Lower lobe of right lung (tissue), 2 donors: ENCODE data around the gene ARPC1B. TPM values are rescaled to one million over a fixed set of nuclear protein-coding genes. Genes with fewer than 3 reads are reported as not detected.

Experiments used
- ATAC-seq, 2 donors: fragments of 200-7000 bp; cut with Tn5 transposase; one replicate each; pipeline ENCODE4 v1.9.1; 2020 to 2022; ENCODE audit warnings: mild to moderate bottlenecking in 2 of 2, moderate library complexity in 2 of 2
- DNase-seq: peaks from one replicate; pipeline ENCODE4 v3.0.0-alpha.2; 2020
- H3K27ac ChIP-seq: fragments of 200-600 bp; one replicate; pipeline ENCODE4 v1.8.0; 2022
- H3K27me3 ChIP-seq: fragments of 200-600 bp; one replicate; pipeline ENCODE4 v1.8.0; 2022; ENCODE audit warnings: low read depth
- H3K36me3 ChIP-seq: fragments of 200-600 bp; one replicate; pipeline ENCODE4 v1.8.0; 2022; ENCODE audit warnings: mild to moderate bottlenecking
- H3K4me1 ChIP-seq: fragments of 200-600 bp; one replicate; pipeline ENCODE4 v1.8.0; 2022
- H3K4me3 ChIP-seq: fragments of 200-600 bp; one replicate; pipeline ENCODE4 v1.8.0; 2022; ENCODE audit warnings: mild to moderate bottlenecking
- H3K9me3 ChIP-seq: fragments of 200-600 bp; one replicate; pipeline ENCODE4 v1.8.0; 2022
- intact Hi-C: fragments of 100-400 bp; cut with DNase I; formaldehyde crosslinking; loops from one replicate; pipeline ENCODE4 v1.11.0; 2022
- total RNA-seq: library from RNA; stranded (reverse); fragmentation: NEBNext Ultra II Directional; extraction: Animal tissue kit (Norgen Biotek cat#: 25700); gene quantifications from one replicate; pipeline ENCODE4 v1.2.1, GENCODE V29; 2021
- TF ChIP-seq, protein P1 (sequence below): fragments of 200-600 bp; IDR thresholded peaks from one replicate; pipeline ENCODE4 v1.8.0; 2022; ENCODE audit warnings: antibody characterized with exemption, mild to moderate bottlenecking
- donor health status: DM: no; HTN: yes; CAD: no; lungs with severe emphysema.

ARPC1B gene
- total RNA-seq, 1 donor from 2014 or later, result 236 TPM

DNA sequence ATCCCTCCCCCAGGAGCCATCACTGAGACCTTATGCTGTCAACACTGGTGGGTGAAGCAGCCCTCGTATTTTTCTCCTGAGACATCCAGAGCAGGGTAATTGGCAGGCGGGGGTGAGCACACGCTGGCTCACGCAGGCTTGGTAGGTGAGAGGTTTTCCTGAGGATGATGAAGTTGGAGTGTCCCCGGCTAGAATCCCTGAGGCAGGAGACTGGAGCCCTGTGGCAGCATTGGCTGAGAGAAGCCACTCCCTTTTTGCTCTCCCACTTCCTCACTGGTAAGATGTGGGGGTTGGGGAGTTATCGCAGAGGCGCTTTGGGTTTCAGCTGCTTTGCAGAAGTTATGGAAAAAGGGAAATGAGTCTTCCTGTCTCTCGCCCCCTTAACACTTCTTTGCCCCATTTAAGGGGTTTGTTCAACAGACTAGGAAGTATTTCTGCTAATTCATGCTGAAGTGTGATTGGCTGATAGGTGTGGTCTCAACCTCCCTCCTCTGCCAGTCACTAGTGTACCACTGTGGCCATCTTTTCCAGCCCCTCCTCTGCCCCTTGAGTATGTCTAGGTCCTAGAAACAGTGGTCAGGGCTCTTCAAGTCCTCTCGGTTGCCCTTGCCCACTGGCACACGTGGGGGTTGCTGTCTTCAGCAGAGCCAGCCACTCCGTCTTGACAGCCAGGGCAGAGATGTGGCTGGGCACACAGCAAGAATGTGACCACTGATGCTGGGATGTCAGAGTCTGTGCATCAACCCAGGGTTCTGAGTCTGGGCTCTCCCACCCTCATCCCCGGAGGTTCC is 5.7 kb downstream of the ARPC1B start:
- ATAC-seq (peak; percentile 42 to 64), DNase-seq (peak; percentile 67)
- H3K4me1 ChIP-seq, result peaks cover 72% of the 10 kb centered on the region
- TF ChIP-seq, protein P1, sequence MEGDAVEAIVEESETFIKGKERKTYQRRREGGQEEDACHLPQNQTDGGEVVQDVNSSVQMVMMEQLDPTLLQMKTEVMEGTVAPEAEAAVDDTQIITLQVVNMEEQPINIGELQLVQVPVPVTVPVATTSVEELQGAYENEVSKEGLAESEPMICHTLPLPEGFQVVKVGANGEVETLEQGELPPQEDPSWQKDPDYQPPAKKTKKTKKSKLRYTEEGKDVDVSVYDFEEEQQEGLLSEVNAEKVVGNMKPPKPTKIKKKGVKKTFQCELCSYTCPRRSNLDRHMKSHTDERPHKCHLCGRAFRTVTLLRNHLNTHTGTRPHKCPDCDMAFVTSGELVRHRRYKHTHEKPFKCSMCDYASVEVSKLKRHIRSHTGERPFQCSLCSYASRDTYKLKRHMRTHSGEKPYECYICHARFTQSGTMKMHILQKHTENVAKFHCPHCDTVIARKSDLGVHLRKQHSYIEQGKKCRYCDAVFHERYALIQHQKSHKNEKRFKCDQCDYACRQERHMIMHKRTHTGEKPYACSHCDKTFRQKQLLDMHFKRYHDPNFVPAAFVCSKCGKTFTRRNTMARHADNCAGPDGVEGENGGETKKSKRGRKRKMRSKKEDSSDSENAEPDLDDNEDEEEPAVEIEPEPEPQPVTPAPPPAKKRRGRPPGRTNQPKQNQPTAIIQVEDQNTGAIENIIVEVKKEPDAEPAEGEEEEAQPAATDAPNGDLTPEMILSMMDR, result no peak
- H3K27me3 ChIP-seq, result no peaks in the 10 kb centered on the region
- intact Hi-C loops, result no loop called here
- no peaks in the 10 kb centered on the region for H3K9me3 ChIP-seq
- peak overlapping the region; percentile 40 for H3K4me3 ChIP-seq
- peak overlapping the region; percentile 88 for H3K27ac ChIP-seq
- H3K36me3 ChIP-seq, result peaks cover 43% of the 10 kb centered on the region

DNA sequence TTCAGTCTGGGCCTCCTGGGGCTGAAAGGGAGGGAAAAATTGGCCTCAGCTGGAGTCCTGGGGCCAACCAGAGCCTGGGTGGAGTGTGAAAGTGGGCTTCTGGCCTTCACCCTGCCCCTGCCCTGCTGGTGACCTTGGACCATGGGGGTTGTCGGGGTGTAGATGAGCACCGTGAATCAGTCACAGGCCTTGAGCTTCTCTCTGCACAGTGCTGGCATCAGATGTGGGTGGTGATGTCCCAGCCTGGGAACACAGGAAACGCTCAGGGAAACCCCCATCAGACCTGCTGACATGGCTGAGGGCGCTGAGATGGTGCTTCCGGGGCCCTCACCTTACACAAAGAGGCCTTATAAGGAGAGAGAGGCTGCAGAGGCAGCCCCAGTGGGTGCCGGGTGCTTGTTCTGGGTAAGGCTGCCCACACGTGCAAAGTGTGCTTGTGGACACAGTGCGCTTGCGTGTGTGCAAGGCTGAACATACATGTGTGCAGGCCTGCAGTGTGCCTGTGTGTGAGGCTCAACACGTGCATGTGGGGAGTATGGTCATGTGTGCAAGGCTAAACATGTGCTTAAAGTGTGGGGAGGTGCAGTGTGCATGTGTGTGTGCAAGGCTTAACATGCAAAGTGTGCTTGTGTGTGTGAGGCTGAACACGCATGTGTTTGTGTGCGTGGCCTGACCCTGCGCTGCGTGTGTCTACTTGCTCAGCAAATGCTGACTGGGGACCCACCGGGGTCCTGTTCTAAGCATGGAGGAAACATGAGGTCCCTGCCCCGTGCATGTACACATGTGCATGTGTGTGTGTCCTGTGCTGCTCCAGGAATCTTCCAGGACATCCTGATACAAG is 6.5 kb downstream of the ARPC1B start:
- intact Hi-C loops, result no loop called here
- peak overlapping the region; percentile 40 for H3K4me3 ChIP-seq
- H3K27ac ChIP-seq, result peak overlapping the region; percentile 88
- peaks cover 50% of the 10 kb centered on the region for H3K36me3 ChIP-seq
- no peaks in the 10 kb centered on the region for H3K9me3 ChIP-seq
- peaks cover 71% of the 10 kb centered on the region for H3K4me1 ChIP-seq
- DNase-seq, result no peak
- ATAC-seq, result peak; percentile 25 to 57
- TF ChIP-seq, protein P1, result no peak
- H3K27me3 ChIP-seq, result no peaks in the 10 kb centered on the region

DNA sequence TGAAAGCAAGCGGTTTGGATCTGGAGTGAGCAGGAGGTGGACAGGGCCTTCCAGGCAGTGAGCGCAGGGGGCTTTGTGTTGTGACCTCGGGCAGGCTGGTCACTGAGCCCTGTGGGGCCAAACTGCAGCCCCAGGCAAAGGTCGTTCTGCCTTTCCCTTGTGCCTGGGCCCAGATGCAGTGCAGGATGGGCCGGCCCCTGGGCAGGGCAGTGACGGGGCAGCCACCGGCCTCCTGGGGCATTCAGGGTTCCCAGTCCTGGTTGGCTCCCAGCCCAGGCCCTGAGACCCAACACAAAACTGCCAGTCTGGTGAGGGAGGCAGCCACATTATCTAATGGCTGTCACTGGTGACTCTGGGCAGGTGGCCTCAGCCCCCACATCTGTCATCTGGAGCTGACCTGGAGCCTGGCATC is 7.1 kb downstream of the ARPC1B start:
- intact Hi-C loops, result no loop called here

DNA sequence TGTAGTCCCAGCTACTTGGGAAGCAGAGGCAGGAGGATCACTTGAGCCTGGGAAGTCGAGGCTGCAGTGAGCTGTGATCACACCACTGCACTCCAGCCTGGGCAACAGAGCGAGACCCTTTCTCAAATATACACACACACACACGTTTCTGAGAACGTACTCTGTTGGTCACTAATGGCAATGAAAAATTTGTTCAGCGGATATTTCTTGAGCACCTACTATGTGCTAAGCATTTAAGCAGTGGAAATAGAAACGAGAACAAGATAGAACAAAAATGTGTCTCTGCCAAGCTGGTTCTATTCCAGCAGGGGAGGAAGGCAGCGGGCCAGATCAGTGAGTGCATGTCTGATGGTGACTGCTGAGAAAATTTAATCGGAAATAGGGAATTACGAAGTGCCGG is 8.7 kb downstream of the ARPC1B start:
- intact Hi-C loops, result no loop called here
- Histone ChIP-seq H3K36me3 (peaks cover 55% of the 10 kb centered on the region), H3K9me3 (no peaks in the 10 kb centered on the region), H3K4me3 (no peak overlapping the region), H3K4me1 (peaks cover 56% of the 10 kb centered on the region), H3K27me3 (no peaks in the 10 kb centered on the region), H3K27ac (no peak overlapping the region)
- DNase-seq (no peak), ATAC-seq (no peak)
- TF ChIP-seq, protein P1, result no peak

More for the DNA sequence above, 7.1 kb downstream of the ARPC1B start:
- H3K36me3 ChIP-seq, result peaks cover 52% of the 10 kb centered on the region
- peak overlapping the region; percentile 40 for H3K4me3 ChIP-seq
- H3K4me1 ChIP-seq, result peaks cover 70% of the 10 kb centered on the region
- no peaks in the 10 kb centered on the region for H3K27me3 ChIP-seq
- DNase-seq (no peak), ATAC-seq (no peak)
- H3K27ac ChIP-seq, result peak overlapping the region; percentile 88
- TF ChIP-seq, protein P1, result no peak
- H3K9me3 ChIP-seq, result no peaks in the 10 kb centered on the region

DNA sequence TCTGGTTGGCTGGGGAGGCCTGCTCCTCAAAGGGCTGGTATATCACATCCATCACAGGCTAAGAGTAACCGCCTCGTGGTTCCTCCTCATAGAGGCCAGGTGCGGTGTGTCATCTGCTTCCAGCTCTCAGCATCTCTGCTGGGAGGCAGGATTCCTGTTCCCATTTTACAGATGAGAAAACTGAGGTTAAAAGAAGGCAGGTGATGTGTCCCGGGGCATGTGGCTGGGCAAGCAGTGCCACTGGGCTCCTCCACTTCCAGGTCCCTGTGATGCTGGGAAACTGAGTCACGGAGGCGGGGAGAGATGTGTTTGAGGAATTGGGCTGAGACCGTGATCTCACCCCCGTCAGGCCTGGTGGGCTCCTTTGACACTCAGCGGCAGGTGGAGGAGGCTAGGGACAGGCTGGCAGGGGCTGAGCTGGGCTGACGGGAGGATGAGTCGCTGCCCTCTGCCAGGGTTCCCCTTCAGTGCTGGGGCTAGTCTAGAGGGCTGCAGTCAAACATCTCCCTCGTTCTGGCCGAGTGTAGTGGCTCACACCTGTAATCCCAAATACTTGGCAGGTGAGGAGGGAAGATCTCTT is 9.4 kb downstream of the ARPC1B start:
- Histone ChIP-seq H3K27ac (no peak overlapping the region), H3K27me3 (no peaks in the 10 kb centered on the region), H3K4me3 (no peak overlapping the region), H3K4me1 (peaks cover 49% of the 10 kb centered on the region), H3K9me3 (no peaks in the 10 kb centered on the region), H3K36me3 (peaks cover 58% of the 10 kb centered on the region)
- intact Hi-C loops, result no loop called here
- no peak for ATAC-seq
- TF ChIP-seq, protein P1, result no peak
- no peak for DNase-seq
